HTERT RPE-1 (cell line): ENCODE data around the gene NPTXR.

Experiments used
- in situ Hi-C: fragments of 300-500 bp; cut with MboI; formaldehyde crosslinking; loops from 4 replicates; pipeline ENCODE4 v1.14.3; 2020; ENCODE audit warnings: low sequenced_read_pairs

The NPTXR gene

DNA sequence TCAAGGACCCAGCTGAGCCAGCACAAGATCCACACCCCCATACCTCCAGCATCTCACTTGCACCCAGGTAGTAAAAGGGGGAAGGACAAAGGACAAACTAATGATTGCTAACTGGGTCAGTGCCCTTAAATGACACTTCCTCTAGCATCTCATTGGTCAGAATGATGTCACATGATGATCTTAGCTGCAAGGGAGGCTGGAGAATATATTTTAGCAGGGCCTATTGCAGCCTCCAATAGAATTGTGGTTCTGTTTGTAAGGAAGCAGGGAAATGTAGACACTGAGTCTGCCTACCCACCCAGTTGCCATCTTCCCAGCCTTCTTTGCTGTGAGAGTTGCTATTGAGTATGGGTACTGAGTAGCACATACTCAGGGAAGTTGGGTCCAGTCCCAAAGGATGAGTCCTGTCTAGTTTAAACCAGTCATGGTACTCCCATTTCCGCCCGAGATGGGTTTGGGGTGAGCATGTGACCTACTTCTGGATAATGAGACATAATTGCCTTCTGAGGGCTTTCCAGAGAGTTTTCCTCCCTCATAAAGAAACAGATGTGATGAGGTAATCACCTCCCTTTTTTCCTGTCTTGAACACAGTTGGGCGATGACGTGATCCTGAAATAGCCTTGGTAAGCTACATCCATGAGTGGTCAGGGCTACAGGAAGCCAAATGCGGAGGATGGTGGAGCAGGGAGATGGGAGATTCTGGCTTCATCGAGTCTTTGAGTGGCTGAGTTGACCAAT, 44.4 kb downstream of the NPTXR start:
- in situ Hi-C loops = no loop called here

DNA sequence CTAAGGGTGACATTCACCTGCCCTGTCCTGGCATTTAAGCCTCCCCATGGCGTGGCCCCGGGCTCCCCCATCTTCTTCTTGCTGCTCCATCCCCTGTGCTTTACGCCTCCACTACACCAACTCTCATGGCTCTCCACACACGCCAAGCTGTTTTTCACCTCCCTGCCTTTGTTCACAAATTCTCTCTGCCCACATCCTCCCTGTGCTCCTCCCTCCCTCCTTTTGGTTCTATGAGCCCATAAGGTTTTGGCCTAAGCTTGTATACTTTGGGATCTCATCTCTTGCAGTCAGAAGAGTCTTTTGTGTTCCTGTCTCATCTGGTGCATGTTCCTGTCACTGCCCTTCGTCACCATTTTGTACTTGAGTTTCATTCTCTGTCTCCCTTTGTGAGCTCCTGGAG, 45.3 kb downstream of the NPTXR start:
- in situ Hi-C loops = no loop called here

- in situ Hi-C loops = no loop called here
Measured at GRCh38 chr22:38796262-38796957, 47.4 kb downstream of the NPTXR start.

- in situ Hi-C loops = no loop called here
Measured at GRCh38 chr22:38795569-38795968, 48.3 kb downstream of the NPTXR start.

GRCh38 chr22:38793721-38794466, 49.9 kb downstream of the NPTXR start, which contains the start of gene DNAL4:
DNAL4 (minus strand) TSS chr22:38794143; CDS start chr22:38782731, 11,412 bp downstream.
- in situ Hi-C loops = no loop called here

DNA sequence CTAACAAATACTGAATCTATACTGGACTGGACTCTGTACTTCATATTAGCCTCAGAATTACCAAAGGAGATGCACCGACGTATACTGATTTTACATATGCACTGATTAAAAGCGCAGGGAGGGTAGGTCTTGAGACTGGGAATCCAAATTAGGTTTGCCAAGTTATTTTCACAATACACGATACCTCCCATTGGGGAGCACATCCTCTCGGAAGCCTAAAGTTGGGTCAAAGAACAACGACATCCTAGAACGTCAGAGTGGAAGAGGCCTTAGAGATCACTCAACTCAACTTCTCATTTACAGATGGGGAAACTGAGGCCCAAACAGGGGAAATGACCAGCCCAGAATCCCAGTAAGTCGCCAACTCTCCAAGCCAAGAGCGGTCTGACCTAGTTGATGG, 50.5 kb downstream of the NPTXR start:
- in situ Hi-C loops = no loop called here

- in situ Hi-C loops = no loop called here
Measured at GRCh38 chr22:38792833-38793232, 51.0 kb downstream of the NPTXR start.

DNA sequence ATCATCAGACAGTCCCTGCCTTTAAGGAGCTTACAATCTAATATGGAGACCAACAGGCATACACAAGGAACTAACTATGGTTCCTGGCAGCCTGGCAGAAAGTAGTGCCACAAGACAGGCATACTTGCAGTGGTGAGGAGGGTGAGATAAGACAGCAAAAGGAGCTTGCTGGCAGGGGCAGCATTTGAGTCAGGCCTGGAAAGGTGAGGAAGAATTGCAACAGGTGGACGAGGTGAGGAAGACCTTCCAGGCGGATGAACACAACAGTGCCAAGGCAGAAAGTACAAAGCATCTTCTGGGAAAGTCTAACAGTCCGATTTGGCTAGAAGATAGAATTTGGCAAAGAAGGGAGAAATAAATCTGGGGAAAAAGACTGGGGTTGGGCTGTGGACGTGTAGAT, 54.2 kb downstream of the NPTXR start:
- in situ Hi-C loops = no loop called here

DNA sequence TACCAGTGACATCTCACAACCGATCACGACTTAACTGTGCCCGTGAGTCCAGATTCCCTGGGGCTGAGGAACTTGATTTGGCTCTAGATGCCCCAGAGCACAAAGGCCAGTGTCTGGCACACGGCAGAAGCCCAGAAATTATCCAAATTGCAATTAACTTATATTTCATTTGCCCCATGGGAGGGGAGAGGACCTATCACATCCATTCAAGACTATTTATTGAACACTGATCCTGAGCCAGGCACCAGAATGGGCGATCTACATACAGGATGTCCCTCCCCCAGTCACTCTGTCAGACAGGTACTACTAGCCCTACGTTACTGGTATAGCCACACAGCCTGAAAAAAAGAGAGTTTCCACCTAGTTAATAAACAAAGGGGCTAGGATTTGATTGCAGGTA, 55.0 kb downstream of the NPTXR start:
- in situ Hi-C loops = no loop called here

- in situ Hi-C loops = no loop called here
Measured at GRCh38 chr22:38788021-38788816, 55.6 kb downstream of the NPTXR start.

DNA sequence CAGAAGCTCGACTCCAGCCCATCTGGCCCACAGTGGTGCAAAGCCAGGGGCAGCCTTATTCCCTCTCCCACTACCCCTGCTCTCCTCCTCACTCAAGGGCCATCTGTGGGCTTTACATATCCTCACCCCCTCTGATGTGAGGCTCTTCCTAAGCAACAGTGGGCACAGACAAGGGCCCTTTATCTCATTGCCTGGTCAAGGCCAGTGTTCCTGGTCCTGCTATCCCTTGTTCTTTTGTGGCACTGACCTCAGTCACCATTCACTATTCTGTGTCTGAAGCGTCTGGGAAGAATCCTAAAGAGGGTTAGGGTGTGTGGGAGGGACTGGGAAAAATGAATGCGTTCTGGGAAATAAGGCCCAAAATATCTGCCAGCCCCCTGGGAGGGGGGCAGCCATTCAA, 57.2 kb downstream of the NPTXR start:
- in situ Hi-C loops = no loop called here

DNA sequence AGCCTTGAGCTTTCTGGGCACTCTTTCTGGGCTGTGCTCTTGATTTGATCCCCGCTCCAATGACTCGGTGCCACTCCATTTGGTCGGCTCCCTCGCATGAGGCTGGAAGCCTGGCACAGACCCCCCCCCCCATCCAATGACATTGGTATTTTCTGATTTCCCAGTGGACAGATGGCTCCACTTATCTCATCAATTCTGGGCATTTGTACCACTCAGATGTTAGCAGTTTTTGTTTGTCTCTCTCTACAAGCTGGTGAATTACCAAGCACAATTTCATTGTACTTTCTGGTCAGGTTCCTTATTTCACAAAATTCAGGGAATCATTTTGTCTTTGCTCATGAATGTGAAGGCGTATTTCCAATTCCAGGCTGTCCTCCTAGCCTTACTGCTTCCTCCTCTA, 59.0 kb downstream of the NPTXR start:
- in situ Hi-C loops = no loop called here

- in situ Hi-C loops = no loop called here
Measured at GRCh38 chr22:38784035-38784434, 59.8 kb downstream of the NPTXR start.

GRCh38 chr22:38783095-38783615, 60.7 kb downstream of the NPTXR start:
- in situ Hi-C loops = no loop called here

GRCh38 chr22:38782402-38783094, 61.3 kb downstream of the NPTXR start:
- in situ Hi-C loops = no loop called here

DNA sequence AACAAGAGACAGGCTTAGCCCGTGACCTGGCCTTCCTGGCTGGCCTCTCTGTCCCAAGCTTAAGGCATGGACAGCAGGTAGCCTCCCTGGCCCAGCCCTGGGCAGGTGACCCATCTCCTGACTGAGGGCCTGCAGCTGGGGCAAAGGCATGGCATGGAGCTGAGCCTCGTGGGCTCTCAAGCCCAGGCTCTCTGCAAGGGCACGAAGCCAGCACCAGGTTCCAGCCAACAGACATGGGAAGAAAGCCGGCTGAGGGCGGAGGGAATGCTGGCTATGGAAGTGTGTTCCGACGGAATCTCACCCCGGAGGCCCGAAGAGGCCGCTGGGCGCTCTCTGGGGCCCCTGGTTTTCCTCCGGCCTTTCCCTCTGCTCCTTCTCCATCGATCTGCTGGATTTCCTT, 62.8 kb downstream of the NPTXR start:
- in situ Hi-C loops = no loop called here

GRCh38 chr22:38777087-38777671, 66.6 kb downstream of the NPTXR start:
- in situ Hi-C loops = no loop called here

DNA sequence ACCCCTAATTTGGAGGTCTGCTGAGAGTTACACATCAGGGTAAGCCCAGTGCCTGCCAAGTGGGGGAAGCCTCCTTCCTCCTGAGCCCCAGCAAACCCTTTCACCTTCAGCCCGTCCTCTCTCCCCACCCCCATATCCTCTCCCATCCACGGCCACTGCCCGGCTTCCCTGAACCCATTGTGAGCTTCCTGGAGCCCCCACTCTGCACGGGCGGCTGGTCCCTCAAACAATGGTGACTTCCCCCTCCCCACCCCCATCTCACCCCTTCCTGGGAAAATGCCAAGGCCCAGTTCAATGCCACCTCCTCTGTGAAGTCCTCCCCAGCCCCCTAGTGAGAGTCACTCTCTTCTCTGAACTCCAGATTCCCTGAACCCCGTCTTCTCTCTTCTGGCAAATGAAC, 67.7 kb downstream of the NPTXR start:
- in situ Hi-C loops = no loop called here

- in situ Hi-C loops = no loop called here
Measured at GRCh38 chr22:38775656-38776055, 68.2 kb downstream of the NPTXR start.
